Thoracic aorta (tissue), 2 donors: Measurements from ENCODE around the gene CYB5R2. TPM values are rescaled to one million over a fixed set of nuclear protein-coding genes. Genes with fewer than 3 reads are reported as not detected.

ENCODE experiments used
- ATAC-seq: fragments of 150-250 bp; one replicate; pipeline ENCODE4 v1.8.0; 2017; ENCODE audit warnings: low read depth; ENCODE audit not compliant: insufficient number of reproducible peaks, low FRiP score
- DNase-seq: peaks from one replicate; pipeline ENCODE4 v3.0.0-alpha.2; 2020; ENCODE audit warnings: low spot score
- H3K27ac ChIP-seq, 2 donors: fragments of 200-600 bp; sonication (generic); 1 replicate in 1 of 2; 2 replicates in 1 of 2; pipeline ENCODE4 v1.5.1; 2016; ENCODE audit warnings: mild to moderate bottlenecking in 2 of 2, moderate library complexity in 2 of 2
- H3K27me3 ChIP-seq: fragments of 200-600 bp; sonication (generic); replicated peaks from 2 replicates; pipeline ENCODE4 v1.6.0; 2016; ENCODE audit warnings: mild to moderate bottlenecking; ENCODE audit not compliant: insufficient read depth
- H3K36me3 ChIP-seq: fragments of 200-600 bp; sonication (generic); one replicate; pipeline ENCODE4 v1.5.1; 2016
- H3K4me1 ChIP-seq, 2 donors: fragments of 200-600 bp; sonication (generic); 1 replicate in 1 of 2; 2 replicates in 1 of 2; pipeline versions ENCODE4 v1.5.1 to v1.6.0; 2016; ENCODE audit warnings: low read depth in 2 of 2, mild to moderate bottlenecking in 1 of 2; ENCODE audit not compliant: control insufficient read depth in 1 of 2
- H3K4me3 ChIP-seq: fragments of 200-600 bp; sonication (generic); 2 replicates; pipeline ENCODE4 v1.5.1; 2016; ENCODE audit warnings: mild to moderate bottlenecking
- H3K9me3 ChIP-seq: fragments of 200-600 bp; sonication (generic); 2 replicates; pipeline ENCODE4 v1.5.1; 2016
- CTCF ChIP-seq: fragments of 200-600 bp; sonication (generic); IDR thresholded peaks from one replicate; pipeline ENCODE4 v1.5.1; 2019; ENCODE audit warnings: antibody characterized with exemption
- total RNA-seq, 2 donors: library from RNA; depleted of rRNA; stranded (reverse); fragments of >200 nt; gene quantifications; one replicate each; pipeline versions ENCODE4 v1.1.0 to v1.2.3, GENCODE V29; 2016

The CYB5R2 gene
- total RNA-seq, 2 donors from 2014 or later: 12.6 to 21.3 TPM

DNA sequence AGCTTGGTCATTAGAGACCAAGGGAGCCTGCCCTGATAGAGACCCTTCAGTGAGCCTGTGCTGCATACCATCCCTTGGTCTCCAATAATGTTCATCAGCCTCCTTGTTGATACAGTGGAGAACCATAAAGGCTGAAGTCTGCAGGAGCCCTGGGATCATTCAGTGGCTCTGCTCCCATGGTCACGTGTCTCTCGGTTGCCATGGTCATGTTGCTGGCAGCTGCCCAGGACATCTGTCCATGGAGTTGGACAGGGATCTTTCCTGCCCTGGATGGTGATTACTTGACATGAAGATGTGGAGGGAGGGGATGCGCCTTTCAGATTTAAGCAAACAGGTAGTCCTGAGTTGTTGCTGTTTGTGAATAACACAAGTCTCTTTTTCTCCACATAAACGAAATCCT is 38.2 kb downstream of the CYB5R2 start:
- no peak for TF ChIP-seq CTCF
- Histone ChIP-seq H3K27me3 (no peaks in the 10 kb centered on the region), H3K4me1 (peaks cover 0 to 24% of the 10 kb centered on the region in 2 donors), H3K9me3 (no peaks in the 10 kb centered on the region), H3K27ac (no peak overlapping the region), H3K4me3 (no peak overlapping the region), H3K36me3 (peaks cover 61% of the 10 kb centered on the region)
- ATAC-seq (no peak), DNase-seq (no peak)

GRCh38 chr11:7632211-7632610 is 41.1 kb downstream of the CYB5R2 start:
- H3K27me3 ChIP-seq: no peaks in the 10 kb centered on the region
- no peaks in the 10 kb centered on the region for H3K9me3 ChIP-seq
- no peak overlapping the region for H3K4me3 ChIP-seq
- no peak for ATAC-seq
- no peak for DNase-seq
- peaks cover 0 to 6% of the 10 kb centered on the region in 2 donors for H3K4me1 ChIP-seq
- no peak overlapping the region for H3K27ac ChIP-seq
- TF ChIP-seq CTCF: no peak
- peaks cover 61% of the 10 kb centered on the region for H3K36me3 ChIP-seq

- H3K4me3 ChIP-seq: no peak overlapping the region
- no peaks in the 10 kb centered on the region for H3K27me3 ChIP-seq
- TF ChIP-seq CTCF: no peak
- DNase-seq (no peak), ATAC-seq (no peak)
- no peaks in the 10 kb centered on the region for H3K9me3 ChIP-seq
- no peak overlapping the region for H3K27ac ChIP-seq
- H3K4me1 ChIP-seq: no peaks in the 10 kb centered on the region
- peaks cover 51% of the 10 kb centered on the region for H3K36me3 ChIP-seq
These were observed 43.3 kb downstream of the CYB5R2 start for GRCh38 chr11:7630002-7630401.

DNA sequence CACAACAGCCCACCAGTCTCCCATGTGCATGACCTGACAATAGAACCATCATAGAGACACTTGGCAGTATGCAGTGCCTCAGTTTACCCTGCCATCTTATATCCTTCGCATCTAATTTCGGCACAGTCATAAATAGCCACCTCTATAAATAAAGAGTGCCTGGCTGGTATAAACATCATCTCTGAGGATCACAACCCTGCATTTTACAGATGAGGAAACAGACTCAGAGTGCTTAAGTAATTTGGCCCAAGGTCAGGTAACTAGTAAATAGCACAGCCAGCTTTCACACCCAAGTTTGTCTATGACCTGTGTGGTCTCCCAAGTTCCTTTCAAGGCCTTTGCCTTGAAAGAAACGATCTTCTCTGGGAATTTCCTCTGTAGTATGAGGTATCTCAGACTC is 44.6 kb downstream of the CYB5R2 start:
- H3K4me3 ChIP-seq: no peak overlapping the region
- no peaks in the 10 kb centered on the region for H3K27me3 ChIP-seq
- H3K9me3 ChIP-seq: no peaks in the 10 kb centered on the region
- DNase-seq: no peak
- H3K36me3 ChIP-seq: peaks cover 37% of the 10 kb centered on the region
- H3K4me1 ChIP-seq: no peaks in the 10 kb centered on the region
- no peak for ATAC-seq
- H3K27ac ChIP-seq: no peak overlapping the region
- TF ChIP-seq CTCF: no peak

- Histone ChIP-seq H3K4me1 (no peaks in the 10 kb centered on the region), H3K27ac (no peak overlapping the region), H3K27me3 (no peaks in the 10 kb centered on the region), H3K9me3 (no peaks in the 10 kb centered on the region), H3K4me3 (no peak overlapping the region), H3K36me3 (peaks cover 22% of the 10 kb centered on the region)
- ATAC-seq: no peak
- DNase-seq: no peak
- TF ChIP-seq CTCF: no peak
These were observed 50.6 kb downstream of the CYB5R2 start for GRCh38 chr11:7622721-7623120.
